WTC11 (cell line): ENCODE data around the gene THUMPD3.

Experiments used
- CREM ChIP-seq: sonication (generic); formaldehyde crosslinking; IDR thresholded peaks from 2 replicates; pipeline ENCODE4 v1.8.1; 2022; ENCODE audit warnings: mild to moderate bottlenecking, missing genetic modification reagents, moderate library complexity
- FOXJ3 ChIP-seq: sonication (generic); formaldehyde crosslinking; IDR thresholded peaks from 2 replicates; pipeline ENCODE4 v1.9.0; 2021; ENCODE audit warnings: missing genetic modification reagents, mild to moderate bottlenecking, borderline replicate concordance
- FOXP1 ChIP-seq: sonication (generic); formaldehyde crosslinking; IDR thresholded peaks from 2 replicates; pipeline ENCODE4 v1.8.0; 2022; ENCODE audit warnings: missing genetic modification reagents, mild to moderate bottlenecking, moderate library complexity, borderline replicate concordance
- USF2 ChIP-seq: sonication (generic); formaldehyde crosslinking; IDR thresholded peaks from 2 replicates; pipeline ENCODE4 v1.8.1; 2023; ENCODE audit warnings: mild to moderate bottlenecking, missing genetic modification reagents, moderate library complexity
- TF ChIP-seq, protein P1 (sequence below): fragments of 200-600 bp; IDR thresholded peaks from 2 replicates; pipeline ENCODE4 v1.8.0; 2022; ENCODE audit warnings: antibody characterized with exemption

- TF ChIP-seq FOXJ3 (CRISPR knock-in tag) (no peak), FOXP1 (no peak), CREM (CRISPR knock-in tag) (no peak), USF2 (CRISPR knock-in tag) (no peak)
- TF ChIP-seq, protein P1, sequence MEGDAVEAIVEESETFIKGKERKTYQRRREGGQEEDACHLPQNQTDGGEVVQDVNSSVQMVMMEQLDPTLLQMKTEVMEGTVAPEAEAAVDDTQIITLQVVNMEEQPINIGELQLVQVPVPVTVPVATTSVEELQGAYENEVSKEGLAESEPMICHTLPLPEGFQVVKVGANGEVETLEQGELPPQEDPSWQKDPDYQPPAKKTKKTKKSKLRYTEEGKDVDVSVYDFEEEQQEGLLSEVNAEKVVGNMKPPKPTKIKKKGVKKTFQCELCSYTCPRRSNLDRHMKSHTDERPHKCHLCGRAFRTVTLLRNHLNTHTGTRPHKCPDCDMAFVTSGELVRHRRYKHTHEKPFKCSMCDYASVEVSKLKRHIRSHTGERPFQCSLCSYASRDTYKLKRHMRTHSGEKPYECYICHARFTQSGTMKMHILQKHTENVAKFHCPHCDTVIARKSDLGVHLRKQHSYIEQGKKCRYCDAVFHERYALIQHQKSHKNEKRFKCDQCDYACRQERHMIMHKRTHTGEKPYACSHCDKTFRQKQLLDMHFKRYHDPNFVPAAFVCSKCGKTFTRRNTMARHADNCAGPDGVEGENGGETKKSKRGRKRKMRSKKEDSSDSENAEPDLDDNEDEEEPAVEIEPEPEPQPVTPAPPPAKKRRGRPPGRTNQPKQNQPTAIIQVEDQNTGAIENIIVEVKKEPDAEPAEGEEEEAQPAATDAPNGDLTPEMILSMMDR = no peak
These were observed 44.2 kb downstream of the THUMPD3 start for GRCh38 chr3:9406856-9407626.
